Measurements from ENCODE around the gene SHPK.

- TF ChIP-seq CTCF (IDR thresholded peaks at IDR 0.05; ENCODE audit: insufficient read depth, low read length): no peak
- no peak for TF ChIP-seq POLR2AphosphoS5 (IDR thresholded peaks at IDR 0.05; ENCODE audit: low read depth)
- no peak for TF ChIP-seq REST (IDR thresholded peaks at IDR 0.05; ENCODE audit: insufficient replicate concordance, low read depth)
- no peak for TF ChIP-seq GABPA (IDR thresholded peaks at IDR 0.05; ENCODE audit: low read depth)
- no peak for TF ChIP-seq SPI1 (IDR thresholded peaks at IDR 0.05; ENCODE audit: borderline replicate concordance, low read depth)
Measured at GRCh38 chr17:3657874-3658783, 22.1 kb upstream of the SHPK start.
